GM12878 (cell line): ENCODE measurements around the gene PRMT3.

Source experiments
- CTCF ChIP-seq, 3 experiments: IDR thresholded peaks in 2 of 3; conservative IDR thresholded peaks in 1 of 3; 2 replicates each; pipeline ENCODE4 v1.5.1; 2011; ENCODE audit warnings: low read depth in 3 of 3, low read length in 3 of 3, mild to moderate bottlenecking in 3 of 3, control low read depth in 2 of 3, moderate library complexity in 2 of 3, inconsistent platforms in 1 of 3, mixed read lengths in 1 of 3; ENCODE audit not compliant: control insufficient read depth in 2 of 3, insufficient read depth in 1 of 3; ENCODE audit errors: extremely low read depth in 1 of 3
- FOXM1 ChIP-seq: IDR thresholded peaks from 2 replicates; pipeline ENCODE4 v1.6.1; 2012; ENCODE audit warnings: low read depth, mild to moderate bottlenecking, inconsistent platforms, low read length, moderate library complexity

GRCh38 chr11:20372081-20372626 lies 15.4 kb upstream of the PRMT3 start:
- TF ChIP-seq CTCF (IDR thresholded peaks at IDR 0.05 in 2 of 3, conservative IDR thresholded peaks at IDR 0.05 in 1 of 3; ENCODE audit: control insufficient read depth in 2 of 3, extremely low read depth in 1 of 3, insufficient read depth in 1 of 3, low read depth in 3 of 3, low read length in 3 of 3) (no peak), FOXM1 (no peak)
